Activated CD4-positive, alpha-beta T cell treated with anti-CD3 and anti-CD28 coated beads for 4 hours (primary cell): ENCODE measurements around the gene SKIC2.
"Not testable (repeated sequence)": the region's sequence is repeated elsewhere in the genome, so short reads cannot be mapped to it uniquely, and the experiment has no call there.

Experiments
- DNase-seq, 2 donors: peaks; one replicate each; pipeline ENCODE4 v3.0.0-alpha.2; 2020

The SKIC2 gene

DNA sequence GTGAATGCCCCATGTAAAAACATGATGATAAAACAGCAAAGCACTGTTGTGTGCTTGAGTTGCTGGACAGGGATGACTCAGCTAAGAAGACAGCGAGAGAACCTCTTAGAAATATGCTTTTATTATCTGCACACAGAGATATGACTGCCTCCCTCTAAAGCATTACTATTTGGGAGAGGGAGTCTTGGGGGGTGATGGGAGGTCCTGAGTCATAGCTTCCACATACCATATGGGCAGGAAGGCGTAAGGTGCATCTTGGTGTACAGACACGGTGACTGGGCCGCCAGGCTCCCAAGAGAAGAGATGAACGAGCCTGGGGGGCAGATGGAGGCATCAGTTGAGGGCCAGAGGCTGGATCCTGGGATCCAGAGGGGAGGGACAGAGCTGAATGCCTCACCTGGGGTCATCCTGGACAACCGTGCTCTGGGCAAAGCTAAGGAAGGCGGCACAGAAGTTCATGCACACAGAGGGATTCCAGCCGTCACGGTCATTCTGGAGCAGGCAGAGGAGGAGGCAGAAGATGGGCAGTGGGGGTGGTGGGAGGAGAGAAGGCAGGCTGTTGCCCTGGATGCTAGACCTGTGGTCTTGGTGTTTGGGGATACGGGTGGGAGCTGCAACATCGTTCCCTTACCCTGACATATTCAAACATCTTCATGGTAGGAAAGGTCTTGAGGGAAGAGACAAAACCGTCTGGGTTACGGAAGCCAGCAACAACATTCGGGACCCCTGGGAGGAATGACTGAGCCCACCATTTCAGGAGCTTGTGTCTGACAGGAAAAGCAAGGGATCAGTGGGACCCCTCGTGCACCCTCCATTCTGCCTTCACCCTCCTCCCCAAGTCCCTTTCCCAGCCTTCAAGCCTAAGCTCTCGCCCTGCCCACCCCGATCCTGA is 11.0 kb downstream of the SKIC2 start:
- DNase-seq = no peak

DNA sequence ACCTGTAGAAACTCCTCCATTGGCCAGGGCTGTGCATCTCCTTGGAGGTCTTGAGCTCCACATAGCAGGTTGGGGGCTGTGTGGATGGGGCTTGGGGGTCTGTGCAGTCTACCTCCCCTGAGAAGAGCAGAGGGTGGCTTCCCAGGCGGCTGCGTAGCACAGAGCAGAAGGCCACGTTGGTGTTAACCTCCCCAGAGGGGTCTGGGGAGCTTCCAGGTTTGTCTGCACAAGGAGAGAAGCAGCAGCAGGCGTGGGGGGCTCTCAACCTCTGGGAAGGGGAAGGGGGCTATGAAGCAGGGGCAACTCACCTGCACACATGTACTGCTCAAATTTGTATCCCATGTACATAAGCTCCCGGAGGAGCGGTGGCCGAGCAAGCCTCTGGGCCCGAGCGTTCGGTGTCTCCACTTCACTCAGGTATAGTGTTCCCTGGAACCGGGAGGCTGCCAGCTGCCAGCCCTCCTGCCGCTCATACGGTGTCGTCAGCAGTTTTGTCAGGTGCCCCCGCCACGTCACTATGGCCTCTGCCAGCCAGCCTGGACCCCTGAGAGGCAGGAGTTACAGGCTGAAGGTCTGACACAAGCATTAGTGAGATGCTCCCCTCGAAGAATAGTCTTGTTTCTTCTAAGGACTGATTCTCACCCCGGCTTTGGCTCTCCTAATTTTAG is 11.8 kb downstream of the SKIC2 start:
- DNase-seq = no peak

DNA sequence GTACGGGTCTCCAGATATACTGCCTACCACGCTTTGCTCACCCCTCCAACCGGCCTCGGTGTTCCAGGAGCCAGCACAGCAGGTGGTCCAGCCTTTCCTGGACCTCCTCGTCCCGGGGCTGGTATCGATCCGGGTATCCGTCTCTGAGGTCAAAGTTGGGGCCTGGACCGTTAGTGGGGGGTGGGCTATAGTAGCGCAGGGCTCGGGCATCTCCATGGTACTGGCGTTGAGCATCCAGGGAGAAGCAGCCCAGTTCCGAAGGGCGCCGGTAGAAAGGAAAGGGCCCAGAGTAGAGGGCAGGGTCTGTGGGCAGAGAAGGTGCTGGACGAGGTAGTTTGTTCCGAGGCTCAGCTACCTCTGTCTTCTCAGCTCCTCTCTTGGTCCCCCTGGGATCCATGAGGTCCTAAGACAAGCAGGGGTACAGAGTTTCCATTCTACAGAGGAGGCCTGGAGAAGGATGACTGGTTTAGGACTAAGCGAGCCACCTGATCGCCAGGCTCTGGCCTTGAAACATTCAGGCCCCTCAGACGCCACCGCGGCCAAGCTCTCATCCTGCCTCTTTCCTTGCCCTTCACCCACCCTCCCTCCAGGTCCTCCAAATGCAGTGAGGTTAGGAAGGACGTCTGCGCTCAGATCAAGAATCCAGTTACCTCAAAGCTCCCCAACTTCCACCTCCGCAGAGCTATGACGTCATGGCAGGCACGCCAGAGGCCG is 12.5 kb downstream of the SKIC2 start:
- no peak for DNase-seq

DNA sequence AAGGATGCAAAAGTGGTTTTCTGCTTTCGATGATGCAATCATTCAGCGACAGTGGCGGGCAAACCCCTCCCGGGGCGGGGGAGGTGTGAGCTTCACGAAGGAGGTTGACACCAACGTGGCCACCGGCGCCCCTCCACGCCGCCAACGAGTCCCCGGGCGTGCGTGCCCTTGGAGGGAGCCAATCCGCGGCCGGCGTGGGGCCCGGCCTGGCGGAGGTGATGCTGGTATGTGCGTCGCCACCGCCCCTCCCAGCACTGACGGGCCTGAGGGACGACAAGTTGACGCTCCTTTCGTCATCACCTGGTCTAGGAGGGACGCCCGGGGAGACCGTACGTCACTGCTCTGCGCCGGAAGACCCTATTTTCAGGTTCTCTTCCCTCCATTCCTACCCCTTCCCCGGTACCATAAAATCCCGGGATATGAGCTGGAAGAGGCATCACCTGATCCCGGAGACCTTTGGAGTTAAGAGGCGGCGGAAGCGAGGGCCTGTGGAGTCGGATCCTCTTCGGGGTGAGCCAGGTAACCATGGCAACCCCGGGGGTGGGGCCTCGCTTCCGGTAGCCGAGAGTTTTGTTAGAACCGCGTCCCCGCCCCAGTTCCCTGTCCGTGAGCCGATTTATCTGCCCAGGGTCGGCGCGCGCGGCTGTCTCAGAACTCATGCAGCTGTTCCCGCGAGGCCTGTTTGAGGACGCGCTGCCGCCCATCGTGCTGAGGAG is 13.2 kb downstream of the SKIC2 start, which contains the start of gene DXO:
Gene DXO (minus strand): TSS at position 146 of the 716 bp plus-strand sequence. CDS start 463 bp downstream, outside the sequence.
- peak; percentile 98 to 99 for DNase-seq

DNA sequence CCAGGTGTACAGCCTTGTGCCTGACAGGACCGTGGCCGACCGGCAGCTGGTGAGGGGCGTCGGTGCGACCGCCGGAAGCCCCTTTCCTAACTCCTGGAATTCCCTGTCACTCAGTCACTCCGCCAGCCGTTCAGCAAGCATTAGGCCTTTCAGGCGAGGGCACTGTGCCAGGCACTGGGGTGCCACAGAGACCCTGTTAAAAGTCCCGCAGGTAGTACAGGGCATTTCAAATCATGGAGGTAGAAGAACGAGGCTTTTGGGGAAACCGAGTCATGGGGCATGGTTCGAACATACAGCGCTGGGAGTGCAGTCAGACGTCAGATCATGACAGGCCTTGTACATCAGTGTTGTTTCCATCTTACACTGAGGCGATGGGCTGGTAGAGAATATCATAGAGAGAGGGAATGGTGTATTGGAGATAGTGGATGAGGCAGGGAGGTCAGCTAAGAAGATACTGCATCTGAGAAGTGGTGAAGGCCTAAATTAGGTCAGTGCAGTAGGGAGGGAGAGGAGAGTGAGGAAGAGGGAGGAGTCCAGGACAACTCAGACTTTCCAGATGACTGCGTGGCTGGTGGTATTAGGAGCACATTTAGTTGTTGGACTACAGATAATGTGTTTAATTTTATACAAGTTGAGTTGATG is 13.9 kb downstream of the SKIC2 start:
- DNase-seq = no peak

DNA sequence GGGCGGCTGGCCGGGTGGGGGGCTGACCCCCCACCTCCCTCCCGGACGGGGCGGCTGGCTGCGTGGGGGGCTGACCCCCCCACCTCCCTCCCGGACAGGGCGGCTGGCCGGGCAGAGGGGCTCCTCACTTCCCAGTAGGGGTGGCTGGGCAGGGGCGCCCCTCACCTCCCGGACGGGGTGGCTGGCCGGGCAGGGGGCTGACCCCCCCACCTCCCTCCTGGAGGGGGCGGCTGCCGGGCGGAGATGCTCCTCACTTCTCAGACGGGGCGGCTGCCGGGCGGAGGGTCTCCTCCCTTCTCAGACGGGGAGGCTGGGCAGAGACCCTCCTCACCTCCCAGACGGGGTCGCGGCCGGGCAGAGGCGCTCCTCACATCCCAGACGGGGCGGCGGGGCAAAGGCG is 17.1 kb downstream of the SKIC2 start:
- not testable (repeated sequence) for DNase-seq

DNA sequence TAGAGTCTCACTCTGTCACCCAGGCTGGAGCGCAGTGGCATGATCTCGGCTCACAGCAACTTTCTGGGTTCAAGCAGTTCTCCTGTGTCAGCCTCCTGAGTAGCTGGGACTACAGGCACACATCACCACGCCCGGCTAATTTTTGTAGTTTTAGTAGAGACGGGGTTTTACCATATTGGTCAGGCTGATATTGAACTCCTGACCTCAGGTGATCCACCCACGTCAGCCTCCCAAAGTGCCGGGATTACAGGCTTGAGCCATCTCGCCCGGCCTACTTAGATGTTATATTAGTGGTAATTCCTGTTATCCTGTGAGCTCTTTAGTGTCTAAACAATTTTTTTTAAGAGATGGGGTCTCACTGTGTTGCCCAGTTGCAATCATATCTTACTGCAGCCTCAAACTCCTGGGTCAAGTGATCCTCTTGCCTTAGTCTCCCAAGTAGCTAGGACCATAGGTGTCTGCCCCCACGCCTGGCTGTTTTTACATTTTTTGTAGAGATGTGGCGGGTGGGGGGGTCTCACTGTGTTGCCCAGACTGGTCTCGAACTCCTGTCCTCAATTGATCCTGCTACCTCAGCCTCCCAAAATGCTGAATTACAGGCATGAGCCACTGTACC is 18.9 kb downstream of the SKIC2 start:
- DNase-seq = no peak

DNA sequence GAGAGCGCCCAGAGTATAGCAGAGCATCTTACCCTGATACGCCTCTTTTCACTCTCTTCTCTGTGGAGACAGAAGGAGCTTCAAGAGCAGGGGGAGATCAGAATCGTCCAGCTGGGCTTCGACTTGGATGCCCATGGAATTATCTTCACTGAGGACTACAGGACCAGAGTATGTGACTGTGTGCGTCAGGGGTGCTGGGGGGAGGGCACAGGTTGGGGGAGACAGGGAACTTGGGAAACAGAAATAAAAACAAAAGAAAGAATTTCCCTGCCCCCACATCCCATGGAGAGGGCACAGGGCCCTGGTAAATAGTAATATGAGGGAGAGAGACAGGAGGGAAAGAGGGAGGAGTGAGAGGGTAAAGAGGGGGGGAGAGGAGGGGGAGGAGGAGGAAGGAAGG is 19.9 kb downstream of the SKIC2 start:
- DNase-seq = no peak

DNA sequence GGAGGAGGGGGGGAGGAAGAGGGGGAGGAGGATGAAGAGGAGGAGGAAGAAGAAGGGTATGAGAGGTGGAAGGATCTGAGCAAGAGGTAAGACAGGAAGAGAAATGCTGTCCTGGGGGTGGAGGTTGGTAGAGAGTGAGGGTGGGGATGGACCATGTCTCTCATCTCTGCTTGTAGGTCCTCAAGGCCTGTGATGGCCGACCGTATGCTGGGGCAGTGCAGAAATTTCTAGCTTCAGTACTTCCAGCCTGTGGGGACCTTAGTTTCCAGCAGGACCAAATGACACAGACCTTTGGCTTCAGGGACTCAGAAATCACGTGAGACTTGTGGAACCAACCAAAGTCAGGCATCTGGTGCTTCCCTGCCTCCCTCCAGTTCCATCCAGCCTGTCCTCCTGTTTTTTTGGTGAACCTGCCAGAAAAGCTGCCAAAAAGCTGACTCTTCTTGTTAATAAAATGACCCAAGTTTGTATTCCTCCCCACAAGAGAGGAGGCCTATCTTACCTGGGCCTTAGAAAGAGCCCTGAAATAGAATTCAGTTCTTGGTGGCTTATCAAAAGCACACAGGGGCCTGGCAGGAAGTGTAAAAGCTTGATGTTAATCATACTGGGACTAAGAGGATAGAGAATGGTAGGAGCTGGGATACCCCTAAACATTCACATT is 20.4 kb downstream of the SKIC2 start:
- no peak for DNase-seq

DNA sequence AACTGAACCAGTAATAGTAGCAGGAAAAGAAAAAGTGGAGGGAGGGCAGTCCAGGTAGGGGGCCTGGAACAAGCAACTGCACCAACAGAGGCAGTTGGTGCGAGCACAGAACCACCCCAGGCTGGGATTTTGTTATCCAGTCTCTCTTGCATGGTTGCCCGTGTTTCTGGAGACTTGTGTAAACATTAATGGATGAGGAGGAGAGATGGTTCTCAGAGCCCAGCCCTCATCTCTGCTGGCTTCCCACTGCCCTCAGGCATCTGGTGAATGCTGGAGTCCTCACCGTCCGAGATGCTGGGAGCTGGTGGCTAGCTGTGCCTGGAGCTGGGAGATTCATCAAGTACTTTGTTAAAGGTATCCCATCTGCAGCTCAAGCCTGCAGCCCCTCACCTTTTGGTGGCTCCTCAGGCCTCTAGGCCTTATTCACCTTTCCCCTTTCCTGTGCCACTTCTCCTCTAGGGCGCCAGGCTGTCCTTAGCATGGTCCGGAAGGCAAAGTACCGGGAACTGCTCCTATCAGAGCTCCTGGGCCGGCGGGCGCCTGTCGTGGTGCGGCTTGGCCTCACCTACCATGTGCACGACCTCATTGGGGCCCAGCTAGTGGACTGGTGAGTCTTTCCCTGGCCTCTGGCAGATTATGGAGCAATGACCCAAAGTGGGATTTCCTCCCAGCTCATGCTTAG is 21.4 kb downstream of the SKIC2 start:
- DNase-seq = not testable (repeated sequence)

DNA sequence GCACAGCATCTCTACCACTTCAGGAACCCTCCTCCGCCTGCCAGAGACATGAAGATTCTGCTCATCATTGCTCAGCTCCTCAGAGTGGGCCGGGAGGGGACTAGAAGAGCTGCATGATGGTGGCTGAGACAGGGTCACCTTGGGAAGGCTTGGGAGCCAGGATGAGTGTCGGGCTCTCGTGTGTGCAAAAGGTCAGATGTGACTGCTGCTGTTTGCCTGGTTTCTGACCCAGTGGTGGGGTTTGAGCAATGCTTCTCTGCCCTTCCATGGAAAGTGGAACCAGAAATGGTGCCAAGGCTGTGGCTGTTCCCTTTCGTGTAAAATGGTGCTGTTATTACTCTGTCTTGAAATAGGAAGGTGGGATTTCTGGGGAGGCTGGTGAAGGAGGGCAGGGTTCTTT is 22.0 kb downstream of the SKIC2 start:
- not testable (repeated sequence) for DNase-seq

DNA sequence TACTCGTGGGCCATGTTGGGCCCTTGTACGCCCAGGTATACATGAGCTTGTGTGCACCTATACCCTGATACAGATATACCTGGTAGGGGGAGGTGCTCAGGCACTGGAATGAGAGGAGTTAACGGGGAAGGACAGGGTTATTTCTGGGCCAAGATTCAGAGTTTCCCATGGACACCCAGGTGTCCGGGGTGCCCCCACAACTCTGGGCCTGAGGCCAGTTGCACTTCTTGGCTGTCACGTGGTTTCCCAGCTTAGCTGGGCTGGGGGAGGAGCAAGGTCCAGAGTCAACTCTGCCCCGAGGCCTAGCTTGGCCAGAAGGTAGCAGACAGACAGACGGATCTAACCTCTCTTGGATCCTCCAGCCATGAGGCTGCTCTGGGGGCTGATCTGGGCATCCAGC is 22.8 kb downstream of the SKIC2 start, which contains the start of gene C4A:
Gene C4A (plus strand): TSS at position 314 of the 400 bp plus-strand sequence. CDS start 51 bp downstream, at position 365.
- DNase-seq = not testable (repeated sequence)

DNA sequence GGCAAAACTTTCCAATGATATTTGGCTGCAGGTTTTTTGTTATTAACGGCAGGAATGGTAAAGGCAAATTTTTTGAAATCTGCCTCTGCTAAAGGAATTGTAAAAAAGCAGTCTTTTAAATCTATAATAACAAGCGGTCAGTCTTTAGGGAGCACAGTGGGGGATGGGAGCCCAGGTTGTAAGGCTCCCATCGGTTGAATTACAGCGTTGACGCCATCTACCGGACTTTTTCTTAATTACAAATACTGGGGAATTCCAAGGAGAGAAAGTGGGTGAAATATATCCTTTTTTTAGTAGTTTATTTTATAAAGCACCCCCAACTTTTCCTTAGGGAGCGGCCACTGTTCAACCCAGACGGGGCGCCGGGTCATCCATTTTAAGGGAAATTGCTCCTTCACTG is 30.4 kb downstream of the SKIC2 start:
- DNase-seq = not testable (repeated sequence)

DNA sequence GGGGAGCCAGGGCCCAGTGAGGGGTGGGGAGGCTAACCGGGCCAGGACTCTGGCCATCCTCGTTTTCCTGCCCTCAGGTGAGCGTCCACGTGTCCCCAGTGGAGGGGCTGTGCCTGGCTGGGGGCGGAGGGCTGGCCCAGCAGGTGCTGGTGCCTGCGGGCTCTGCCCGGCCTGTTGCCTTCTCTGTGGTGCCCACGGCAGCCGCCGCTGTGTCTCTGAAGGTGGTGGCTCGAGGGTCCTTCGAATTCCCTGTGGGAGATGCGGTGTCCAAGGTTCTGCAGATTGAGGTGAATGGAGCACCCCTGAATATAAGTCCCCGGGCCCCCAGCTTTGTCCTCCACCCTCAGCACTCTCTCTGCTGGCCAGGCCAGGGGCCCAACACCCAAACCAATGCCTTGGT is 35.4 kb downstream of the SKIC2 start:
- DNase-seq = not testable (repeated sequence)

DNA sequence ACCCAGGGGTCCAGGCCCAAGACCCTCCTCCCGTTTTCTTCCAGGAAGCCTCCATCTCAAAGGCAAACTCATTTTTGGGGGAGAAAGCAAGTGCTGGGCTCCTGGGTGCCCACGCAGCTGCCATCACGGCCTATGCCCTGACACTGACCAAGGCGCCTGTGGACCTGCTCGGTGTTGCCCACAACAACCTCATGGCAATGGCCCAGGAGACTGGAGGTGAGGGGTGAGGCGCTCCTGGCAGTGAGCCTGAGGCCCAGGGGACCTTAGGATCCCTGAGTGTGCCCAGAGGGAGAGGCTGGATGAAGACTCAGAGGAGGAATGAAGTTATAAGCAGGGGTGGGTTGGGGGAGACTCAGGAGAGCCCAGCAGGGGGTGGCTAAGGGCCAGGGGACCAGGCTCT is 37.4 kb downstream of the SKIC2 start:
- not testable (repeated sequence) for DNase-seq

DNA sequence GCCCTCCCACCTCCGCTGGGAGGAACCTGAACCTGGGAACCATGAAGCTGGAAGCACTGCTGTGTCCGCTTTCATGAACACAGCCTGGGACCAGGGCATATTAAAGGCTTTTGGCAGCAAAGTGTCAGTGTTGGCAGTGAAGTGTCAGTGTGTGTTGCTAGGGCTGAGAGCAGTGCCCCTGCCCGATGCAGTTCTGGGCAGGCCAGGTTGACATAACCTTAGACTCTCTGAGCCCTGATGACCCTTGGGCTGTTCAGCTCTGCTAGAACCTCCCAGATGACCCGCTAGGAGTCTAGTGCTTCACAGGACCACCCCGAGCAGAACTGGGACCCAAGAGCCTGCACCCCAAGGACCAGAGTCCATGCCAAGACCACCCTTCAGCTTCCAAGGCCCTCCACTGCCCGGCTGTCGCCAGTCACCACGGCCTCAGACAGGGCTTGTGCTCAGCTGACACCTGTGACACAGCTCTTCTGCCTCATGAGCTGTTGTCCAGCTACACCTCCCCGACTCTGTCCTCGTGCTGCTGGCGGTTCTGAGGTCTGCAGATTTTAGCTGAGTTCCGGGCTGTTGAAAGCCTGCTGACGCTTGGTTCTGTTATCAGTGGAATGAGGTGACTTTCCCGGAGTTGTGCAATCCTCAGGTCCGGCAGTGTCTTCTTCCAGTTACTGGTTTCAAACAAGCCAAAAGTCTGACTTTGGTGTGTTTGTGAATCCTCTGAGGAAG is 43.7 kb downstream of the SKIC2 start:
- DNase-seq = not testable (repeated sequence)

DNA sequence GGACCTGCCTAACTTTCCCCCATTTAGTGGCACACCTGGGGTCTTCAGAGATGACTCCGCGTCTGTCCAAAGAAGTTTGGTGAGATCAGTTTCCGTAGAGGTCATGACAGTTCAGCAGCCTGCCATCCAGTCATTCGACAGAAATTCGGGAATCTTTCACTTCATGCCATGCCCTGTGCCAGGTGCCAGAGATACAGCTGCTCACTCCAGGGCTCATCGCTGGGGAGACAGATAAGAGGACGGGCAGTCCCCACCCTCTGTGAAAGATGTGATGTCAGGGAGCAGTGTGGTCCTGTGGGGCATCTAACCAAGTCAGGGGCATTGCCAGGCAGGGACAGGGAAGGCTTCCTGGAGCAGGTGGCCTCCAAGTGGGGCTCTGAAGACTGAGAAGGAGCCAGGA is 44.3 kb downstream of the SKIC2 start:
- not testable (repeated sequence) for DNase-seq

DNA sequence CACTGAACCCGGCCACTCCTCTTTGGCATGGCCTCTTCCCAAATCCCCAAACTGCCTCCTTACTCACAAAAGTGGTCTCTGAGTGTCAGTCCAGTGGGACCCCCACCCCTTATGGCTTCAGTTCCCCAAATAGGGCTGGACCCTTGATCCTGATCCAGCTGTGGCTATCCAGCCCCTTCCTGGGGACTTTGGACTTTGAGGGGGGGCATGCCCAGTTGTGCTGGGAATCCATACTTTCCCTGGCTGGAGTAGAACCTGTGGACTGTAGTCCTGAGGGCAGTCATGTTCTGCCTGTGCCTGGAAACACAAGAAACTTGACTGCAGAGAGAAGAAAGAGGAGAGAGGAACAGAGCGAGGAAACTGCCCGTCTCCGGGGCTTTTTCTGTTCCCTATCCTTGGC is 45.4 kb downstream of the SKIC2 start:
- DNase-seq = not testable (repeated sequence)

DNA sequence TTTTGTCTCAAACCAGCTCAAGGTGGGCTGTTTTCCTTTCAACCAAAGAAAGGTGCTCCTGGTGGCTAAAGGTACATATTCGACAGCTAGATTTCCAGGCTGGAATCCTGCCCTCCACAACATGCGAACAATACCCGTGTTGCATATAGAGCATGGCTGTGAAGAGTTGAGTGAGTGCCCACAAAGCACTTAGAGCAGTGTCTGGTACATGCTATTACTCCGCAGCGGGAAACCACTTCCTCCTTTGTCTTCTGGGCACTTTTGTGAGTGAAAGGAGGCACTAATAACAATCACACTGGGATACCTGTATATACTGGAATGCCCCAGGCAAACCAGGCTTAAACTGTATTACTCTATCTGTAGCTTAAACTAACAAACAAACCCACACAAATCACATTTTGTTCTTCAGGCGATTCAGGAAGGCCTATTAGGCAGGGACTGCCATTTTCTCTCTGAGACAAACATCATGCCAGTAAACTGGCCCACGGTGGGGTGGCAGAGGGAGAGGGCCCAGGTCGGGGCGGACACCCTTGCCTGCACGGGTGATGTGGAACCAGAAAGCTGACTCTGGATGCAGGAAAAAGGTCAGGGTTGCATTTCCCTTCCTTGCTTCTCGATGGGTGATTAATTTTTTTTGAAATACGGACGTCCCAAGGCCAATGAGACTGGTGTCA is 46.0 kb downstream of the SKIC2 start:
- DNase-seq = not testable (repeated sequence)
